HepG2 (cell line): ENCODE data around the gene ELF1. TPM values are rescaled to one million over a fixed set of nuclear protein-coding genes. Genes with fewer than 3 reads are reported as not detected.

ENCODE experiments used
- AHR ChIP-seq: IDR thresholded peaks from 2 replicates; pipeline ENCODE4 v1.6.1; 2018; ENCODE audit warnings: missing genetic modification reagents, missing compliant biosample characterization
- ELK4 ChIP-seq: sonication (generic); formaldehyde crosslinking; IDR thresholded peaks from 2 replicates; pipeline ENCODE4 v1.9.0; 2021; ENCODE audit warnings: missing genetic modification reagents, borderline replicate concordance
- FOXA3 ChIP-seq: IDR thresholded peaks from 2 replicates; pipeline ENCODE4 v1.6.1; 2016; ENCODE audit warnings: missing genetic modification reagents, missing compliant biosample characterization
- KLF11 ChIP-seq: IDR thresholded peaks from 2 replicates; pipeline ENCODE4 v1.6.1; 2016; ENCODE audit warnings: missing compliant biosample characterization
- MEIS2 ChIP-seq: sonication (generic); formaldehyde crosslinking; IDR thresholded peaks from 2 replicates; pipeline ENCODE4 v1.9.0; 2021; ENCODE audit warnings: mild to moderate bottlenecking, missing genetic modification reagents
- NRL ChIP-seq: sonication (generic); formaldehyde crosslinking; IDR thresholded peaks from 2 replicates; pipeline ENCODE4 v1.5.0; 2020; ENCODE audit warnings: missing genetic modification reagents, mild to moderate bottlenecking, moderate library complexity, borderline replicate concordance
- ONECUT2 ChIP-seq: sonication (generic); formaldehyde crosslinking; IDR thresholded peaks from 2 replicates; pipeline ENCODE4 v1.4.0; 2020; ENCODE audit warnings: missing genetic modification reagents
- PAF1 ChIP-seq: IDR thresholded peaks from 2 replicates; pipeline ENCODE4 v1.6.1; 2016; ENCODE audit warnings: missing genetic modification reagents, missing compliant biosample characterization
- PLRG1 ChIP-seq: fragments of 450-650 bp; conservative IDR thresholded peaks from 2 replicates; pipeline ENCODE4 v1.6.1; 2016
- POLR2G ChIP-seq: fragments of 200-400 bp; formaldehyde crosslinking; IDR thresholded peaks from 2 replicates; pipeline ENCODE4 v1.6.1; 2018; ENCODE audit warnings: mild to moderate bottlenecking, low read depth, low read length, moderate library complexity
- SAP130 ChIP-seq: IDR thresholded peaks from 2 replicates; pipeline ENCODE4 v1.6.1; 2016; ENCODE audit warnings: low read depth
- SPEN ChIP-seq: sonication (generic); formaldehyde crosslinking; IDR thresholded peaks from 2 replicates; pipeline ENCODE4 v1.5.1; 2020; ENCODE audit warnings: low read depth, mild to moderate bottlenecking, missing genetic modification reagents
- SSRP1 ChIP-seq: IDR thresholded peaks from 2 replicates; pipeline ENCODE4 v1.6.1; 2016; ENCODE audit warnings: control low read depth
- TFDP1 ChIP-seq: IDR thresholded peaks from 2 replicates; pipeline ENCODE4 v1.6.1; 2016; ENCODE audit warnings: missing compliant biosample characterization, missing genetic modification reagents, borderline replicate concordance
- ZBTB26 ChIP-seq: IDR thresholded peaks from 2 replicates; pipeline ENCODE4 v1.6.1; 2016; ENCODE audit warnings: missing compliant biosample characterization, missing genetic modification reagents, borderline replicate concordance
- ZFP91 ChIP-seq: sonication (generic); formaldehyde crosslinking; IDR thresholded peaks from 2 replicates; pipeline ENCODE4 v1.9.0; 2022; ENCODE audit warnings: missing genetic modification reagents, mild to moderate bottlenecking, borderline replicate concordance
- ZNF121 ChIP-seq: sonication (generic); formaldehyde crosslinking; IDR thresholded peaks from 2 replicates; pipeline ENCODE4 v1.5.0; 2020; ENCODE audit warnings: mild to moderate bottlenecking, missing genetic modification reagents
- ZNF224 ChIP-seq: sonication (generic); formaldehyde crosslinking; IDR thresholded peaks from 2 replicates; pipeline ENCODE4 v1.5.0; 2020; ENCODE audit warnings: mild to moderate bottlenecking, missing genetic modification reagents
- ZNF280D ChIP-seq: sonication (generic); formaldehyde crosslinking; IDR thresholded peaks from 2 replicates; pipeline ENCODE4 v1.5.1; 2020; ENCODE audit warnings: mild to moderate bottlenecking, missing genetic modification reagents
- ZNF326 ChIP-seq: sonication (generic); formaldehyde crosslinking; IDR thresholded peaks from 2 replicates; pipeline ENCODE4 v1.4.0; 2020; ENCODE audit warnings: missing genetic modification reagents, borderline replicate concordance
- ZNF572 ChIP-seq: sonication (generic); formaldehyde crosslinking; IDR thresholded peaks from 2 replicates; pipeline ENCODE4 v1.5.1; 2020; ENCODE audit warnings: mild to moderate bottlenecking, missing genetic modification reagents
- ZNF644 ChIP-seq: IDR thresholded peaks from 2 replicates; pipeline ENCODE4 v1.6.1; 2016; ENCODE audit warnings: low read depth
- ZNF83 ChIP-seq: sonication (generic); formaldehyde crosslinking; IDR thresholded peaks from 2 replicates; pipeline ENCODE4 v1.4.0; 2020; ENCODE audit warnings: missing genetic modification reagents, mild to moderate bottlenecking, borderline replicate concordance
- polyA plus RNA-seq, 8 experiments: library from polyadenylated mRNA; depleted of rRNA in 3 of 8; stranded (reverse) in 7 of 8; unstranded in 1 of 8; fragments of >200 nt; fragmentation: Illumina TruSeq in 4 of 8; extraction: Trizol in 4 of 8; gene quantifications; 2 replicates each; pipeline versions ENCODE4 v1.2.1 to v1.2.3, GENCODE V29; 2011 to 2016; ENCODE audit warnings: low read depth in 4 of 8, missing spikeins in 1 of 8, mixed read lengths in 1 of 8; ENCODE audit not compliant: insufficient read depth in 1 of 8
- total RNA-seq, 5 experiments: library from RNA; depleted of rRNA; stranded (reverse); fragments of >200 nt; fragmentation: Illumina TruSeq; extraction: Trizol; gene quantifications; 2 replicates each; pipeline ENCODE4 v1.2.3, GENCODE V29; 2016; ENCODE audit warnings: low read depth in 1 of 5

Gene ELF1
- total and polyA plus RNA-seq, 2 of the 13 experiments (the other 11 are each of a cell fraction or from before 2014, with no cell fraction given), result 24.6 to 71.5 TPM

GRCh38 chr13:41060082-41060723 is 41.1 kb upstream of the ELF1 start (continued):
- TF ChIP-seq ZNF83 (CRISPR knock-in tag) (no peak; the same call in 1 of the 2 replicates), KLF11 (CRISPR knock-in tag) (peak; percentile 67; the same call in 1 of the 2 replicates), ZNF572 (CRISPR knock-in tag) (0 out of 2 replicates have a peak, but pooled peaks have one; percentile 26), TFDP1 (CRISPR knock-in tag) (peak; percentile 91), SSRP1 (CRISPR knock-in tag) (no peak), PLRG1 (no peak), ZNF121 (no peak), FOXA3 (CRISPR knock-in tag) (no peak; the same call in 1 of the 2 replicates), SAP130 (peak; percentile 83), ZNF280D (CRISPR knock-in tag) (0 out of 2 replicates have a peak, but pooled peaks have one; percentile 45), AHR (CRISPR knock-in tag) (peak; percentile 28; the same call in 1 of the 2 replicates), NRL (CRISPR knock-in tag) (peak; percentile 31; the same call in 1 of the 2 replicates), ZNF326 (CRISPR knock-in tag) (no peak), ZBTB26 (CRISPR knock-in tag) (no peak), ZNF644 (no peak), MEIS2 (CRISPR knock-in tag) (no peak), PAF1 (CRISPR knock-in tag) (no peak), ZNF224 (CRISPR knock-in tag) (peak; percentile 97), POLR2G (peak; percentile 94), ELK4 (no peak), SPEN (CRISPR knock-in tag) (peak; percentile 39; the same call in 1 of the 2 replicates), ONECUT2 (no peak), ZFP91 (CRISPR knock-in tag) (peak; percentile 68; the same call in 1 of the 2 replicates)
